NCI-H2196 (cell line): ENCODE measurements around the gene CRY1.
"Not testable (repeated sequence)": the region's sequence is repeated elsewhere in the genome, so short reads cannot be mapped to it uniquely, and the experiment has no call there.

Experiments used
- DNase-seq: peaks from one replicate; lab custom pipeline; 2025; ENCODE audit not compliant: unreplicated experiment; lab: John Stamatoyannopoulos, UW

CRY1 gene

DNA sequence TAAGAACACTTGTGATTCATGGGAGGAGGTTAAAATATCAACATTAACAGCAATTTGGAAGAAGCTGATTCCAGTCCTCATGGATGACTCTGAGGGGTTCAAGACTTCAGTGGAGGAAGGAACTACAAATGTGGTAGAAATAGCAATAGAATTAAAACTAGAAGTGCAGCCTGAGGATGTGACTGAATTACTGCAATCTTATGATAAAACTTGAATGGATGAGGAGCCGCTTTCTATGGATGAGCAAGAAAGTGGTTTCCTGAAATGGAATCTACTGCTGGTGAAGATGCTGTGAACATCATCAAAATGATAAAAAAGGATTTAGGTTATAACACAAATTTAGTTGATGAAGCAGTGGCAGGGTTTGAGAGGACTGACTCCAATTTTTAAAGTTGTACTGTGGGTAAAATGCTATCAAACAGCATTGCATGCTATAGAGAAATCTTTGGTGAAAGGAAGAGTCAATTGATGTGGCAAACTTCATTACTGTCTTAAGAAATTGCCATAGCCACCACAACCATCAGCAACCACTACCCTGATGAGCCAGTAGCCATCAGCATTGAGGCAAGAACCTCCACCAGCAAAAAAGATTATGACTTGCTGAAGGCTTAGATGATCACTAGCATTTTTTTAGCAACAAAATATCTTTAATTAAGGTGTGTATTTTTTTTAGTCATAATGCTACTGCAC lies 80.5 kb downstream of the CRY1 start:
- DNase-seq: no peak

DNA sequence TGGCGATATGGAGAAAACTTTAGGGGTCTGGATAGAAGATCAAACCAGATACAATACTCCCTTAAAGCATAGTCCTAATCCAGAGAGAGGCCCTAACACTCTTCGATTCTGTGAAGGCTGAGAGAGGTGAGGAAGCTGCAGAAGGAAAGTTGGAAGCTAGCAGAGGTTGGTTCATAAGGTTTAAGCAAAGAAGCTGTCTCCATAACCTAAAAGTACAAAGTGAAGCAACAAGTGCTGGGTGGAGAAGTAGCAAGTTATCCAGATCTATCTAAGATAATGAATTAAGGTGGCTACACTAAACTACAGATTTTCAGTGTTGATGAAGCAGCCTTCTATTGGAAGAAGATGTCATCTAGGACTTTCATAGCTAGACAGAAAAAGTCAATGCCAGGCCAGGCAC lies 81.8 kb downstream of the CRY1 start:
- no peak for DNase-seq

DNA sequence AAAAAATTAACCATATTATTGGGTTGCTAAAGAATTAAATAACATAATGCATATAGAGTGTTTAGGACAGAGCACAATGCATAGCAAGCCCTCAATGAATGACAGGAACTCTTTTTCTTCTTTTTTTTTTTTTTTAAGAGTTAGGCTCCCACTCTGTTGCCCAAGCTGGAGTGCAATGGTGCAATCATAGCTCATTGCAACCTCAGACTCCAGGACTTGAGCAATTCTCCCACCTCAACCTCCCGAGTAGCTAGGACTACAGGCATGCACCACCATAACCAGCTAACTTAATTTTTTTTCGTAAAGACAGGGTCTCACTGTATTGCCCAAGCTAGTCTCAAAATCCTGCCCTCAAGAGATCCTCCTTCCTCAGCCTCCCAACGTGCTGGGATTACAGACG lies 85.9 kb downstream of the CRY1 start:
- no peak for DNase-seq

DNA sequence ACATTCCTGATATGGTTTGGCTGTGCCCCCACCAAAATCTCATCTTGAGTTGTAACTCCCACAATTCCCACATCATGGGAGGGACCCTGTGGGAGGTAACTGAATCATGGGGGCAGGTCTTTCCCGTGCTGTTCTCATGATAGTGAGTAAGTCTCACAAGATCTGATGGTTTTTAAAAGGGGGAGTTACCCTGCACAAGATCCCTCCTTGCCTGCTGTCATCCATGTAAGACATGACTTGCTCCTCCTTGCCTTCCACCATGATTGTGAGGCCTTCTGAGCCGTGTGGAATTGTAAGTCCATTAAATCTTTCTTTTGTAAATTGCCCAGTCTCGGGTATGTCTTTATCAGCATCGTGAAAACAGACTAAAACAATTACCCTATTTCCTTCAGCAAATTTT lies 90.7 kb downstream of the CRY1 start:
- not testable (repeated sequence) for DNase-seq

DNA sequence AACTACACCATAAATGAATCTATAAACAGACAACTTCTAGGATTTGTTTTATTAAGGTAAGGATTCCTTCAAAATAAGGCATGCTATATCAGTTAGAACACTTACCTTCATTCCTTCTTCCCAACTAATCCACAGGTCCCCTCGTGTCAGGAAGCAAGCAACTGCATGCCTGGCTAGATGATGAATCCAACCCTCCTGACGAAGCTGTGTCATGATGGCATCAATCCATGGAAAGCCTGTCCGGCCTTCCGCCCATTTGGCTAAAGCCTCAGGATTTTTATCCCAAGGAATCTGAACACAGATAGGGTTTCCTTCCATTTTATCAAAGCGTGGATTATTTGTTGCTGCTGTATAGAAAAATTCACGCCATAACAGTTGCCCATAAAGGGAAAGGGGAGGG lies 93.9 kb downstream of the CRY1 start:
- DNase-seq: no peak

DNA sequence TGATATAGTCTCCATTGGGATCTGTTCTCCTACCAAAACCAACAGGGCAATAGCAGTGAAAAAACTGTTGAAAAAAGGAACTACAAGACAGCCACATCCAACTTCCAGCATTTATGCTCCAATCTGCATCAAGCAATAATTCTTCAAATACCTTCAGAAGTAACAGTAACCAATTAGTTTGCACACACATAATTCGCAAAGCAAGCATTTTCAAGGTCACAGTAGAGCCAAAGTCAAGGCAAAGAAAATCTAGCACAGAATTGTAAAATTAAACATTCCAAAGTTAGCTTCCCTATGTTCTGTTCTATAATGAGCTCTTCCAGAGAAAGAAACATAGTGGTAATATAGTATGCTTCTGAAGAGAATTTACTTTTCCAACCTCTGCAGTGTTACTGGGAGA lies 95.4 kb downstream of the CRY1 start:
- no peak for DNase-seq

DNA sequence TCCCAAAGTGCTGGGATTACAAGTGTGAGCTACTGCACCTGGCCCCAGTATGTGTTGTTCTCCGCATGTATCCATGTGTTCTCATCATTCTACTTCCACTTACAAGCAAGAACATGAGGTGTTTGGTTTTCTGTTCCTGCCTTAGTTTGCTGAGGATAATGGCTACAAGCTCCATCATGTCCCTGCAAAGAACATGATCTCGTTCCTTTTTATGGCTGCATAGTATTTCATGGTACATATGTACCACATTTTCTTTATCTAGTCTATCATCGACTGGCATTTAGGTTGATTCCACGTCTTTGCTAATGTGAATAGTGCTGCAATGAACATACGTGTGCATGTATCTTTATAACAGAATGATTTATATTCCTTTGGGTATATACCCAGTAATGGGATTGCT lies 97.2 kb downstream of the CRY1 start:
- DNase-seq: not testable (repeated sequence)

DNA sequence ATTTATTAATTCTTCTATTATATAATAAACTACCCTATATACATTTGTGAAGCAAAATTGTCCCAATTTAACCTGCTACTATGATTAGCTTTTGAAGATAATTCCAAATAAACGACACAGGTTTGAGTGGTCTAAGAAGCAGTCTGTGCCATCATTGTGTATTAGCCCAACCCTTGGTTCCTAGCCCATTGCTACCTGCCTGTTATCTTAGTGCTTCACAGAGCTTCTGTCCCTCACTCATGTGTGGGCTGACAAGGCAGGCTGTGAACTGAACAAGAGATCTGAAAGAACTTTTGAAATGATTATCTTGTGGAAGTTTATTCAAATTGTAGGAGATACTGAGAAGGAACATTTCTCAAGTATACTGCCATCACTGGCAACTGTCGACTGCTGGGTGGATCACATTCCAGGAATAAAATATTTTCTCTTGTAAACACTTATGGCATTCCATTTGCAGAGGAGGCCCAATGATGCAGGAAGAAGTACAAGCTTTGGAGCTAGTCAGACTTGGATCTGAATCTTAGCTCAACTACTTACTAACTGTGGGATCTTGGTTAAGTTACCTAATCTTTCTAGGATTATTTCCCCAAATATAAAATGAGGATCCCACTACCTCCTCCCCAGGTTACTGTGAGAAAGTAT lies 98.6 kb downstream of the CRY1 start:
- DNase-seq: no peak

DNA sequence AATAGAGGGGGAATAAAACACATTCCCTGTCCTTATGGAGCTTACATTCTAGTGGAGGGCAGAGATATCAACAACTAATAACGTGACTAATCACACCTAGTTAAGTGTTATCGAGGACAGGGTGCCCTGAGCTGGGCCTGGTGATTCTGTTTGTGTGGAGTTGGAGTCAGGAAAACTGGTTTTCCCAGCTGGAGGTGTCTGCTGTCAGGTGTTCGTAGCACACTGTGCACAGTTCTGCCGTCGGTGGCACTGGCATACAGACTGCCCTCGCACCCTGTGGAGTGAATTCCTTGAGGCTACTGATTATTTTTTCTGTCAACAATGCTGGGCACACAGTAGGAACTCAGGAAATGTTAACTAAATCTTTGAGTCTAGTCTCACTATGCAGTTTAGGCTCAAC lies 105.5 kb downstream of the CRY1 start:
- no peak for DNase-seq

DNA sequence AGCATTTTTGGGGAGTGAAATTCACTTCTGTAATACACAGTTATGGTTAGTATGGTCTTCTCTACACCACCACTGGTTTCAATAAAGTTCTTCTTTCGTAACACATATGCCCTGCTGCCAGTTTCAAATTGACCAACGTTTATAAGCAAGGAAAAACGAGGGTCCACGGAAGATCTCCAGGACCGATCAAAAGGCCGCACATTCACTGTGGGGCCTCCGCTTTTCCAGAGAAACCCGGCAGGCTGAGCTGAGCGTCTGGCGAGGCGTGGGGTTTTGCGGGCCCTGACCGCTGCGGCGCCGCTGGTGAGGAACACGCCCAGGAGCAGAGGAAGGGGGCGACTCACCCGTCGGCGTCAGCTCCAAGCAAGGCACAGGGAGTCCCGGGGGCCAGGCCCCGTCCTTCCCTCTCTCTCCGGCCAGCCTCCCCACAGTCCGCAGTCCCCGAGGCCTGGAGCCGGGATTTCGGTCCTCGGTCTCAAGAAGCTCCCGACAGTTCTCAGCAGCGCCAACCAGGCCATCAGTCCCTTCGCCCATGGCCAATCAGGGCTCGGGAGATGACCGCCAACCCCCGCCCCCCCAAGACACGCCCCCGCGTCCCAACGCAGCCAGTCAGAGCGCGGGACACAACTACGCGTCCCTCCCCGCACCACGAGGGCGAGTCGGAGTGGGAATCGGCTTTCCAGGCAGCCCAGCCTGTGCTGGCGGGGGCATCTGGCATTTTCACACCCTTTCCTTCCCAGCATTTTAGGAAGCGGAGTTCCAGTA lies 106.5 kb downstream of the CRY1 start, which contains the start of gene MTERF2:
MTERF2 (minus strand) TSS at position 522 of the 765 bp plus-strand sequence. CDS start 8,432 bp downstream, outside the sequence.
- peak; percentile 94 for DNase-seq

DNA sequence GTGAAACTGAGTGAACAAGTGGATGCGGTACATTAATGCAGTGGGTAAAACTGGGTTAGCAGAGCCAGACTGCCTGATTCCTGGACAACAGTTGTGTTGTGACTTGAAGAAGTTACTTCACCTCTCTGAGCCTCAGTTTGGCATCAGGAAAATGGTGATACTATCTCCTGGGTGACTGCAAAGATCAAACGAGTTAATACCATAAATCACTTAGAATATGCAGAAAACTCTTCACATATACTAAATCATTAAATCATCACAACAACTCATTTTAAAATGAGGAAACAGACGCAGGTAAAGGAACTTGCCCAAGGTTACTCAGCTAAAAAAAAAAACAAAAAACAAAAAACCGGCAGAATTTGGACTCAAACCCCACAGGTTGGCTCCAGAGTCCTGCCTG lies 107.2 kb downstream of the CRY1 start:
- DNase-seq: no peak

DNA sequence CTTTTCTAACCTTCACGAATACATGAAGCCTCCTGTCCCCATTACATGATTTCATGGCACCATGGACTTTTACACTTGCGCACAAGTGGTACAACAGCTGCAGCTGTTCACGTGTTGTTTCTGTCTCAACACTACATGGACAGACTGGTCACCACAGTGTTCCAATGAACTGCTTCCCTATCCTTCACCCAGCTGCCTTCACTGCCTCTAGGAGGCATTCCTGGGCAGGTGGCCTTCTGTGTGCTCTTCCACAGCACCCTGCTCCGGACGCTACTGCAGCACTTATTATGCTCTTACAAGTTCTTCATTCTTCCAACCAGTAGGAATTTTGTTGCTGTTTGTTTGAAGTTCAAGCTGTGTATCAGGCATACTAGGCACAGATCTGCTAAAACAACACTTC lies 107.9 kb downstream of the CRY1 start:
- DNase-seq: no peak

DNA sequence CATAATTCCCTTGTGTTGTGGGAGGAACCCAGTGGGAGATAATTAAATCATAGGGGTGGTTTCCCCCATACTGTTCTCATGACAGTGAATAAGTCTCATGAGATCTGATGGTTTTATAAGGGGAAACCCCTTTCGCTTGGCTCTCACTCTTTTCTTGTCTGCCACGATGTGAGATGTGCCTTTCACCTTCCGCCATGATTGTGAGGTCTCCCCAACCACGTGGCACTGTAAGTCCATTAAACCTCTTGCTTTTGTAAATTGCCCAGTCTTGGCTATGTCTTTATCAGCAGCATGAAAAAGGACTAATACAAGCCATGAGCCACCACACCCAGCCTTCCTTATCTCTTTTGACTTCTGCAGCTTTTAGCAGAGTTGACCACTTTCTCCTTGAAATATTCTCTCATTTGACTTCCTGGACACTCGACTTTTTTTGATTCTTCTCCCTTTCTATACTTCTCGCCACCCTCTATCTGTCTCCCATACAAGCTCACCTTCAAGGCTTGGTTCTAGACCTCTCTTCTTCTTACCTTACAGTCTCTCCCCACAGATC lies 108.7 kb downstream of the CRY1 start:
- no peak for DNase-seq

DNA sequence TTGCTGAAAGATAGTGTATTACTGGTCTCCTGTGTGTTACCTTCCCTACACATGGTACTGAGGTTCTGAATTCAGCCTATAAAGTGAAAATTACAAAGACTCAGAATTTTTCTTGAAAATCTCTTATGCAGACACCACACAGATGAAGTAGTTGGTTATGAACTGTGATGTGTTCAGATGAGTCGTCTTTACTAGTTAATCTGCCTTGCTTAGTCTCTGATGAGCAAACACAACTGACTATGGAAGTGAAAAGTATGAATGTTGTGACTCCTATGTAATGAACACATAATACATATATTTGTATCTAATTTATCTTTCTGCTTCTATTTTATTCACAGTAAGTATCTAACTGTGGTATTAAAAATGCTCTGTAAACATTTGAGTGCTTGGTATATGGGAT lies 111.1 kb downstream of the CRY1 start:
- DNase-seq: no peak

DNA sequence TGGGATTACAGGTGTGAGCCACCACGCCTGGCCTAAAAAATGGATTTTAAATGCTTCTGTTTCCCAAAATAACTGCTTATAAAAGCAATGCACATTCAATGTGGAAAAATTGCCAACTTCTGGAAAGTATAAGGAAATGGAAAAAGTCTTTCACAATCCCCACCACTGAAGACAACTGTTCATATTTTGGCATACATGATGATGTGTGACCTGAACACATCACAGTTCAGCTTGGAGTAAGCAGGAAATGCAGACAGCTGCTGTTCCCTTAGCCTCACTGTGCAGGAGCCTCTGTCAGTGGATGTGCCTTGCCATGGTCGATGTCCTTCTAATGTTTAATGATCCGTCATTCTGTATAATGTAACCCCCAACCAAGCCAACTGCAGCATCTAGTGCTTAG lies 111.6 kb downstream of the CRY1 start:
- DNase-seq: no peak

DNA sequence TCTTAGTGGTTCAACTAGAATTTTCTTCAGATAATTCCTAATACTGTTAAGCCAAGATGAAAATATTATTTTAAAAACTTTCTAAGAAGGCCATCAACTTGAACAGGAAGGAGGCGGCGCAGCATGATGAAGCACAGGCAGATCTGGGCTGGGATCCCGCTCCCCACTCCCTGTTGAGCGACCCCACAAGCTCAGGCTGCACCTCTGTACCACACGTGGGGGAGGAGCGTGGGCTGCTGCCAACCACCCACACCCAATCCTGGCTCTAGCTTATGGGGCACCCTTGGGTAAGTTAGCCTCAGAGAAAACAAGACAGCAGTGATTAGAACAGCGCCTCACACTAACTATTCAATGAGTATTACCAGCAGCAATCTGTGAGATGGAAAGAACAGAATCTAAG lies 112.4 kb downstream of the CRY1 start:
- no peak for DNase-seq

DNA sequence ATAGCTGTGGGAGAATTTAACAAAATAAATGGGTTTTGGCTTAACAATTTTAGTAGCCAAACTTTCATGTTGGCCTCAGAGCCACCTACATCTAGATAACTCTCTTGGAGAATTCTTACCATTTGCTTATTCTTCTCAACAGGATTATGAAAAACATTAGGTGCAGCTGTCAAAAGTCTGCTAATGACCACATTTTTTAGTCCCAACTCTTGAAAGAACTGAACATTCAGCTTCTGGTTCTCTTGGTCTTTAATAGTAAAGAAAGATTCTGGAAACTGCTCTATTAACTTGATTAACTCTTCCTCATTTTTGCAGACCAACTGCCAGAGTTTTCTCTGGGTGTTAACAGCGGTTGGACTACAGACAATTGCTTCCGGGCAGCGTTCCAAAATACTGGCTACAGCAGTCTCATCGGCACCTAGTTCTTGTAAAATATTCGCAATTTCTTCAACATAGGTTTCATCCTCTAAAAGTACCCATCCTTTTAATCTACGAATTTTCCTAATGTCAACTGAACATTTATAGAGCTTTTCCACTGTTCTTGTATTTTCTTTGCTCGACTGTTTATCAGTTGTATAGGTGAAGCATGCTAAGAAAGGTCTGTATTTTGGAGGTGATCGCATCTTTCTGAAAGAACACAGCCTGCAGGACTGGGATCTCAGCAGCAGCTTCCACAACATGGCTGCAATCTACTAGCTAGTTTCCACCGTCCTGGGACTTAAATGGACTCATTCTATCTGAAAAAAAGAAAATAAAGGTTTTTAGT lies 115.1 kb downstream of the CRY1 start:
- DNase-seq: peak; percentile 76

DNA sequence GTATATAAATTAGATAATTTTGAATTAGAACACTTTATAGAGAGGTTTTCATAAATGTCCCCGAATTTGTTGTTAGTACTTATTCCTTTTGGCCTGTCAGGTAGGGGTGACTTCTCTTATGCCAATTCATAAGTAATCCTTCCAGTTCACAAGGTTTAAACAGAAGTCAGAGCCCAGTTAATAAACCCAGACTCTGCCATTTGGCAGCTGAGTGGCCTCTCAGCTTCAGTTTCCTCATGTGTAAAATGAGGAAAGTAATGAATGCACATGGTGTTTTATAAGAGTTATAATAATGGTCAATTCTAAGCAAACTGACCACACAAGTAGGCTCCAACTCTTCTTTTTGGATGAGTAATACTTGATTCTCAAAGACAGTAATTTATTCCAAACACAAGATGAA lies 116.7 kb downstream of the CRY1 start:
- no peak for DNase-seq

DNA sequence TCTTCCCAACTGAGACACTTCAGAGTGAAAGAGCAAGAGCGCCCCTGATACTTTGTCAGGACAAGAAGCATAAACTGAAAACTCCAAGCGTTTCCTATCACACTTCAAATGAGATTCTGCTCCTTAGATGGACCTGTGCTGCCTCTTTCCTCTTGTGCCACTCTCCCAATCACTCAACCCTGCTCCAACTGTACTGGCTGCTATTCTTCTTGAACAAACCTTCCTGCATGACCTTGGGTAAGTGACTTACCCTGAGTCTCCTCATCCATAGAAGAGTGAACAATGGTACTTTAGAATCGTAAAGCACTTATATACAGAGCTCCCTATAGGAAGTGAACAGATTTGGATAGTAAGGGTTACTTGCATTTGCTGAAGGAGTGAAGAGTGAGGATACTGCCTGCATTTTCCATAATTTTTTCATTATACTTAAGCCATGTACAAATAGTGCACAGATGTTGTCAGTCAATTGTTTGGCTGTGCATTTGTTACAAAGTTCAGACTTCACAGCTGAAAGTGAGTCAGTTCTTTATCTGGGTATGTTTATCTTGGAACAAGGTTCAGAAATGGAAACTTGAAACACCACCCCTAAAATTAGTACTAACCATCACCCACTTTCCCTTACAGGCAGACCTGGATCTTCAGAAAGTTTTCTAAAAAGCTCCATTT lies 117.2 kb downstream of the CRY1 start:
- DNase-seq: no peak

DNA sequence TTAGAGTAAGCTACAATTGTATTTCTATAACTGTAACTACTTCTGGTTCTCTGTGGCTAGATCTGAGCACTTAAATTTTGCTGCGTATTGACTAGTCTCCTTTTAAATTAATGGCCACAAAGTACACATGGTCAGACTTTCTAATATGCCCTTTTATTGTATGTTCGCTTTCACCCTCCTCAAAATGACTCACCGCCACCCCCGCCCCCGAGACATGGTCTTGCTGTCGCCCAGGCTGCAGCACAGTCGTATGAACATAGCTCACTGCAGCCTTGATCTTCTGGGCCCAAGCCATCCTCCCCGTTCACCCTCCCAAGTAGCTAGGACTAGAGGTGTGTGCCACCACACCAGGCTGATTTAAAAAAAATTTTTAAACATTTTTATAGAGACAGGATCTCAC lies 118.3 kb downstream of the CRY1 start:
- no peak for DNase-seq

DNA sequence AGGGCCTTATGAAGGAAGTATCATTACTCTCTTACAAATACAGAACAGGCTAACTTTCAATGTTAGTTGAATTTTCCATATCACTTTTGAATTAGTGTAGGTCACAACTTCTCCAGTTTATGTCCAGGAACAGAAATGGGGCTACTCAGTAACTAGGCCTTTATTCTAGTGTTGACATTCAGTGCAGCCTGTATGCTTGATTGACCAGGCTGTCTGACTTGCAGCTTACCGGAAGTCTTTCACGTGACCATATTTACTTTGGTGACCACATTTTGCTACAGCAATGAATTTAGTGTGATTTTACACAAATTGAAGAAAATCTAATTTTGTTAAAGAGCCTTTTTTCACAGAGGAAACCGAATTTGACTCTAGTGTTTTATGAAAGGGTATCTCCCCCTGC lies 118.8 kb downstream of the CRY1 start:
- peak; percentile 19 for DNase-seq
